Measurements from ENCODE around the gene SIRT3. TPM values are rescaled to one million over a fixed set of nuclear protein-coding genes. Genes with fewer than 3 reads are reported as not detected.

The SIRT3 gene
- total and polyA plus RNA-seq, 2 of the 13 experiments (the other 11 are each of a cell fraction or from before 2014, with no cell fraction given) = 15.1 to 18.2 TPM

DNA sequence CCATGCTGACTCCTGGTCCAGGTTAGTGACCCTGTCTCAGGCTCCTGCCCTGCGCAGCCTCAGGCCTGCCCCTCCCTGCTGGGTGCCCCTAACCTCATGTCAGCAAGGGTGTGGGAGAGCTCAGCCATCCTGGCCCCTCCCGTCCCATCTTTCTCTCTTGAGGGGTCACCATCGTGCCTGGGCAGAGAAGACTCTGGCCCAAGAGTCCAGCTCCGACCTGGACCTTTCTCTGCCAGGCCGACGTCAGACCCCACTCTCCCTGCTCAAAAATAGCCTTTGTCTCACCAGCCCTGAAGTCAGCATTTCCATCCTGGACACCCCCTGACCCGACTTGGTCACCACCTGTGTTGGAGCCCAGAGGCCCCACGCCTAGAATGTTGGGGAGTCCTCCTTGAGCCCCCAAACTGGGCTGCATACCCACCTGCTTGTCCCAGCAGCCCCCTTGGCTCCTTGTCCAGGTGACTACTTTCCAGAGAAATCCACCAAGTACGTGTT lies 38.4 kb downstream of the SIRT3 start:
- POLR2A ChIA-PET = no interaction called here

More for the DNA sequence above, 38.4 kb downstream of the SIRT3 start:
- Histone ChIP-seq H3K4me1 (ENCODE audit: insufficient read depth, low read length) (0 out of 2 replicates have a peak, but pooled peaks cover 5% of the 10 kb centered on the region), H3K27me3 (ENCODE audit: control insufficient read depth in 1 of 2, insufficient read depth in 2 of 2, low read length in 2 of 2) (peaks cover 0 to 1% of the 10 kb centered on the region in 2 experiments; a peak in 1 of 5 replicates), H4K20me1 (ENCODE audit: insufficient read depth, low read length) (no peaks in the 10 kb centered on the region), H3K4me3 (replicated peaks in 1 of 3; ENCODE audit: insufficient read depth in 1 of 3, low read depth in 2 of 3, low read length in 3 of 3) (no peak overlapping the region), H3K4me2 (ENCODE audit: low read depth, low read length) (no peak overlapping the region), H3K36me3 (replicated peaks in 1 of 2; ENCODE audit: control insufficient read depth in 1 of 2, insufficient read depth in 2 of 2, low read length in 2 of 2) (no peaks in the 10 kb centered on the region), H3K79me2 (ENCODE audit: insufficient read depth, low read length) (no peaks in the 10 kb centered on the region), H3K27ac (ENCODE audit: extremely low read length, insufficient read depth, low read length) (no peak overlapping the region), H3K9ac (ENCODE audit: insufficient read depth, low read depth, low read length) (no peak overlapping the region), H3K9me3 (ENCODE audit: low read length) (no peaks in the 10 kb centered on the region), H2AFZ (ENCODE audit: low read length) (no peak overlapping the region)
- ATAC-seq (peak; percentile 12), DNase-seq (ENCODE audit: low spot score) (no peak), FAIRE-seq (no peak)
- 68% methylated on average over 9 of the region's 9 CpGs for WGBS (ENCODE audit: low lambda C conversion rate)
- in situ Hi-C loops (cut with HindIII; ENCODE audit: extremely low pct_ligation_motif_present, low pct_unique_long_range_greater_than_20kb) (no loop called here), intact Hi-C loops (cut with micrococcal nuclease; ENCODE audit: unreplicated experiment) (no loop called here)
- CTCF ChIA-PET (ENCODE audit: low intra/inter-chr PET ratio, low total read pairs) = no interaction called here
- TF ChIP-seq, protein P1, sequence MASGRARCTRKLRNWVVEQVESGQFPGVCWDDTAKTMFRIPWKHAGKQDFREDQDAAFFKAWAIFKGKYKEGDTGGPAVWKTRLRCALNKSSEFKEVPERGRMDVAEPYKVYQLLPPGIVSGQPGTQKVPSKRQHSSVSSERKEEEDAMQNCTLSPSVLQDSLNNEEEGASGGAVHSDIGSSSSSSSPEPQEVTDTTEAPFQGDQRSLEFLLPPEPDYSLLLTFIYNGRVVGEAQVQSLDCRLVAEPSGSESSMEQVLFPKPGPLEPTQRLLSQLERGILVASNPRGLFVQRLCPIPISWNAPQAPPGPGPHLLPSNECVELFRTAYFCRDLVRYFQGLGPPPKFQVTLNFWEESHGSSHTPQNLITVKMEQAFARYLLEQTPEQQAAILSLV (CRISPR knock-in tag; IDR thresholded peaks at IDR 0.05; ENCODE audit: borderline replicate concordance) = no peak
- TF ChIP-seq SYNCRIP (IDR thresholded peaks at IDR 0.05; ENCODE audit: insufficient read depth, low read depth, low read length) (no peak), NR2F2 (IDR thresholded peaks at IDR 0.05; ENCODE audit: borderline replicate concordance, low read depth) (no peak), ZNF780A (CRISPR knock-in tag; IDR thresholded peaks at IDR 0.05) (no peak), POLR2AphosphoS2 (IDR thresholded peaks at IDR 0.05; ENCODE audit: low read depth, low read length) (no peak), TGIF2 (CRISPR knock-in tag; IDR thresholded peaks at IDR 0.05) (no peak), SIN3A (IDR thresholded peaks at IDR 0.05; ENCODE audit: borderline replicate concordance, low read depth, low read length) (no peak), IKZF4 (CRISPR knock-in tag; IDR thresholded peaks at IDR 0.05; ENCODE audit: borderline replicate concordance, low read depth, not compliant biosample characterization) (no peak), HES4 (CRISPR knock-in tag; IDR thresholded peaks at IDR 0.05; ENCODE audit: borderline replicate concordance) (no peak)
- TF ChIP-seq, protein P2, sequence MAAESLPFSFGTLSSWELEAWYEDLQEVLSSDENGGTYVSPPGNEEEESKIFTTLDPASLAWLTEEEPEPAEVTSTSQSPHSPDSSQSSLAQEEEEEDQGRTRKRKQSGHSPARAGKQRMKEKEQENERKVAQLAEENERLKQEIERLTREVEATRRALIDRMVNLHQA (CRISPR knock-in tag; IDR thresholded peaks at IDR 0.05) = no peak
- TF ChIP-seq, protein P3, sequence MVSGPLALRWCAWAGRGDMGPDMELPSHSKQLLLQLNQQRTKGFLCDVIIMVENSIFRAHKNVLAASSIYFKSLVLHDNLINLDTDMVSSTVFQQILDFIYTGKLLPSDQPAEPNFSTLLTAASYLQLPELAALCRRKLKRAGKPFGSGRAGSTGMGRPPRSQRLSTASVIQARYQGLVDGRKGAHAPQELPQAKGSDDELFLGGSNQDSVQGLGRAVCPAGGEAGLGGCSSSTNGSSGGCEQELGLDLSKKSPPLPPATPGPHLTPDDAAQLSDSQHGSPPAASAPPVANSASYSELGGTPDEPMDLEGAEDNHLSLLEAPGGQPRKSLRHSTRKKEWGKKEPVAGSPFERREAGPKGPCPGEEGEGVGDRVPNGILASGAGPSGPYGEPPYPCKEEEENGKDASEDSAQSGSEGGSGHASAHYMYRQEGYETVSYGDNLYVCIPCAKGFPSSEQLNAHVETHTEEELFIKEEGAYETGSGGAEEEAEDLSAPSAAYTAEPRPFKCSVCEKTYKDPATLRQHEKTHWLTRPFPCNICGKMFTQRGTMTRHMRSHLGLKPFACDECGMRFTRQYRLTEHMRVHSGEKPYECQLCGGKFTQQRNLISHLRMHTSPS (CRISPR knock-in tag; IDR thresholded peaks at IDR 0.05; ENCODE audit: low read depth) = no peak
- TF ChIP-seq, protein P4, sequence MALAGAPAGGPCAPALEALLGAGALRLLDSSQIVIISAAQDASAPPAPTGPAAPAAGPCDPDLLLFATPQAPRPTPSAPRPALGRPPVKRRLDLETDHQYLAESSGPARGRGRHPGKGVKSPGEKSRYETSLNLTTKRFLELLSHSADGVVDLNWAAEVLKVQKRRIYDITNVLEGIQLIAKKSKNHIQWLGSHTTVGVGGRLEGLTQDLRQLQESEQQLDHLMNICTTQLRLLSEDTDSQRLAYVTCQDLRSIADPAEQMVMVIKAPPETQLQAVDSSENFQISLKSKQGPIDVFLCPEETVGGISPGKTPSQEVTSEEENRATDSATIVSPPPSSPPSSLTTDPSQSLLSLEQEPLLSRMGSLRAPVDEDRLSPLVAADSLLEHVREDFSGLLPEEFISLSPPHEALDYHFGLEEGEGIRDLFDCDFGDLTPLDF (CRISPR knock-in tag; IDR thresholded peaks at IDR 0.05) = no peak
- TF ChIP-seq, protein P5, sequence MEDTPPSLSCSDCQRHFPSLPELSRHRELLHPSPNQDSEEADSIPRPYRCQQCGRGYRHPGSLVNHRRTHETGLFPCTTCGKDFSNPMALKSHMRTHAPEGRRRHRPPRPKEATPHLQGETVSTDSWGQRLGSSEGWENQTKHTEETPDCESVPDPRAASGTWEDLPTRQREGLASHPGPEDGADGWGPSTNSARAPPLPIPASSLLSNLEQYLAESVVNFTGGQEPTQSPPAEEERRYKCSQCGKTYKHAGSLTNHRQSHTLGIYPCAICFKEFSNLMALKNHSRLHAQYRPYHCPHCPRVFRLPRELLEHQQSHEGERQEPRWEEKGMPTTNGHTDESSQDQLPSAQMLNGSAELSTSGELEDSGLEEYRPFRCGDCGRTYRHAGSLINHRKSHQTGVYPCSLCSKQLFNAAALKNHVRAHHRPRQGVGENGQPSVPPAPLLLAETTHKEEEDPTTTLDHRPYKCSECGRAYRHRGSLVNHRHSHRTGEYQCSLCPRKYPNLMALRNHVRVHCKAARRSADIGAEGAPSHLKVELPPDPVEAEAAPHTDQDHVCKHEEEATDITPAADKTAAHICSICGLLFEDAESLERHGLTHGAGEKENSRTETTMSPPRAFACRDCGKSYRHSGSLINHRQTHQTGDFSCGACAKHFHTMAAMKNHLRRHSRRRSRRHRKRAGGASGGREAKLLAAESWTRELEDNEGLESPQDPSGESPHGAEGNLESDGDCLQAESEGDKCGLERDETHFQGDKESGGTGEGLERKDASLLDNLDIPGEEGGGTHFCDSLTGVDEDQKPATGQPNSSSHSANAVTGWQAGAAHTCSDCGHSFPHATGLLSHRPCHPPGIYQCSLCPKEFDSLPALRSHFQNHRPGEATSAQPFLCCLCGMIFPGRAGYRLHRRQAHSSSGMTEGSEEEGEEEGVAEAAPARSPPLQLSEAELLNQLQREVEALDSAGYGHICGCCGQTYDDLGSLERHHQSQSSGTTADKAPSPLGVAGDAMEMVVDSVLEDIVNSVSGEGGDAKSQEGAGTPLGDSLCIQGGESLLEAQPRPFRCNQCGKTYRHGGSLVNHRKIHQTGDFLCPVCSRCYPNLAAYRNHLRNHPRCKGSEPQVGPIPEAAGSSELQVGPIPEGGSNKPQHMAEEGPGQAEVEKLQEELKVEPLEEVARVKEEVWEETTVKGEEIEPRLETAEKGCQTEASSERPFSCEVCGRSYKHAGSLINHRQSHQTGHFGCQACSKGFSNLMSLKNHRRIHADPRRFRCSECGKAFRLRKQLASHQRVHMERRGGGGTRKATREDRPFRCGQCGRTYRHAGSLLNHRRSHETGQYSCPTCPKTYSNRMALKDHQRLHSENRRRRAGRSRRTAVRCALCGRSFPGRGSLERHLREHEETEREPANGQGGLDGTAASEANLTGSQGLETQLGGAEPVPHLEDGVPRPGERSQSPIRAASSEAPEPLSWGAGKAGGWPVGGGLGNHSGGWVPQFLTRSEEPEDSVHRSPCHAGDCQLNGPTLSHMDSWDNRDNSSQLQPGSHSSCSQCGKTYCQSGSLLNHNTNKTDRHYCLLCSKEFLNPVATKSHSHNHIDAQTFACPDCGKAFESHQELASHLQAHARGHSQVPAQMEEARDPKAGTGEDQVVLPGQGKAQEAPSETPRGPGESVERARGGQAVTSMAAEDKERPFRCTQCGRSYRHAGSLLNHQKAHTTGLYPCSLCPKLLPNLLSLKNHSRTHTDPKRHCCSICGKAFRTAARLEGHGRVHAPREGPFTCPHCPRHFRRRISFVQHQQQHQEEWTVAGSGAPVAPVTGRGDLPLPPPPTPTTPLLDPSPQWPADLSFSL (CRISPR knock-in tag; IDR thresholded peaks at IDR 0.05) = no peak
- no TSS peak for BruUV-seq (replicated peaks)
